GM18508 (cell line): ENCODE measurements around the gene AKAP12.
"Not testable (repeated sequence)": the region's sequence is repeated elsewhere in the genome, so short reads cannot be mapped to it uniquely, and the experiment has no call there.

Experiments used
- ATAC-seq: cut with Tn5 transposase; IDR thresholded peaks from one replicate; pipeline ENCODE4 v1.9.1; 2021; ENCODE audit warnings: moderate number of reproducible peaks; ENCODE audit not compliant: insufficient read depth, unreplicated experiment

Gene AKAP12

GRCh38 chr6:151375833-151376232, 136.1 kb downstream of the AKAP12 start:
- no peak for ATAC-seq

DNA sequence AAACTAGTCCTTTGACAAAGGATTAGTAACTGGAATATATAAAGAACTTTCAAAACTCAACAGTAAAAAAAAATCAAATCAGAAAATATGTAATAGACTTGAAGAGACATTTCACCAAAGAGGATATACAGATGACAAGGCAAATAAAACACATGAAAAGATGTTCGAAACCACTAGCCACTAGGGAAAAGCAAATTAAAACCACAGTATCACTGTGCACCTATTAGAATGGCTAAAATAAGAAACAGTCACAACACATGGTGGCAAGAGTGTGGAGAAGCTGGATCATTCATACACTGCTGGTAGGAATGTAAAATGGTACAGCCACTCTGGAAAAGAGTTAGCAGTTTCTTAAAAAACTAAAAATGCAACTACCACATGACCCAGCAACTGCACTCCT, 136.7 kb downstream of the AKAP12 start:
- no peak for ATAC-seq

DNA sequence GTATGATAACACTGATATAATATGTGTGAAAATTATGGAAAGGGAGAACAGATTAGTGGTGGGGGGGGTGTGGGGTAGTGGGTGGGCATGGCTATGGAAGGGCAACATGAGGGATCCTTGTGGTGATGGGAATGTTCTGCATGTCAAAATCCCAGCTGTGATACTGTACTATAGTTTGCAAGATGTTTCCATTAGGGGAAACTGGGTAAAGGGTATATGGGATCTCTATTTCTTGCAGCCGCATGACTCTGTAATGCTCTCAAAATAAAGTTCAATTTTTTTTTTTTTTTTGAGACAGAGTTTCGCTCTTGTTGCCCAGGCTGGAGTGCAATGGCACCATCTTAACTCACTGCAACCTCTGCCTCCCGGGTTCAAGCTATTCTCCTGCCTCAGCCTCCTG, 137.3 kb downstream of the AKAP12 start:
- ATAC-seq = no peak

- ATAC-seq = no peak
These were observed 140.4 kb downstream of the AKAP12 start for GRCh38 chr6:151379933-151380847.

GRCh38 chr6:151380848-151381205, 141.1 kb downstream of the AKAP12 start:
- ATAC-seq = no peak

- no peak for ATAC-seq
These were observed 142.0 kb downstream of the AKAP12 start for GRCh38 chr6:151381722-151382121.

DNA sequence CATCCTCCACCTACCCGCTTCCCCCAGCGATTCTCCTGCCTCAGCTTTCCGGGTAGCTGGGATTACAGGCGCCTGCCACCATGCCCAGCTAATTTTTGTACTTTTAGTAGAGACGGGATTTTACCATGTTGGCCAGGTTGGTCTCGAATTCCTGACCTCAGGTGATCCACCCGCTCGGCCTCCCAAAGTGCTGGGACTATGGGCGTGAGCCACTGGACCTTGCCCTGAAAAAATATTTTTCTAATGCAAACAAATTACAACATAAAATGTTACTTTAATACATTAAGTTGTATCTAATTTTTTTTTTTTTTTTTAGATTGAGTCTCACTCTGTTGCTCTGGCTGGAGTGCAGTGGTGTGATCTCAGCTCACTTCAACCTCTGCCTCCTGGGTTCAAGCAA, 142.9 kb downstream of the AKAP12 start:
- not testable (repeated sequence) for ATAC-seq

DNA sequence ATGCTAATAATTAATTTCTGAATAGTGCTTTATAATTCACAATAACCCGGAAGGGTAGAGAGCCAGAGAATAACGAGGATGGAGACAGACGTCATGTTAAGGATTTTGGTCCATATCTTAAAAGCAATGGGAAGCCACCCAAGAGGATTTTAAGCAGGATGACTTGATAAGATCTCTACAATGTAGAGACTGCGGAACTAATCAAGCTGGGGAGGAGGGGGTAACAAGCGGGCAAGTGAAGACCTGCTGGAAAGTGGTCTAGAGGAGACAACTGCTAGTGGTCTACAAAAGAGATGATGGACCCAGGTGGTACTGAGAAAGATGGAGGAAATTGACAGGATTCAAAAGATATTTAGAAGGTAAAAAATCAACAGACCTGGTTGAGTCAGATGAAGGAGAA, 144.4 kb downstream of the AKAP12 start:
- no peak for ATAC-seq

- no peak for ATAC-seq
These were observed 145.4 kb downstream of the AKAP12 start for GRCh38 chr6:151385177-151385576.

- no peak for ATAC-seq
These were observed 147.6 kb downstream of the AKAP12 start for GRCh38 chr6:151387175-151387970.

GRCh38 chr6:151388236-151388635, 148.5 kb downstream of the AKAP12 start:
- no peak for ATAC-seq

- no peak for ATAC-seq
These were observed 149.3 kb downstream of the AKAP12 start for GRCh38 chr6:151388997-151389617.

- peak; percentile 35 for ATAC-seq
These were observed 150.0 kb downstream of the AKAP12 start for GRCh38 chr6:151389618-151390275.

- ATAC-seq = peak; percentile 69
These were observed 150.6 kb downstream of the AKAP12 start for GRCh38 chr6:151390276-151390850.

DNA sequence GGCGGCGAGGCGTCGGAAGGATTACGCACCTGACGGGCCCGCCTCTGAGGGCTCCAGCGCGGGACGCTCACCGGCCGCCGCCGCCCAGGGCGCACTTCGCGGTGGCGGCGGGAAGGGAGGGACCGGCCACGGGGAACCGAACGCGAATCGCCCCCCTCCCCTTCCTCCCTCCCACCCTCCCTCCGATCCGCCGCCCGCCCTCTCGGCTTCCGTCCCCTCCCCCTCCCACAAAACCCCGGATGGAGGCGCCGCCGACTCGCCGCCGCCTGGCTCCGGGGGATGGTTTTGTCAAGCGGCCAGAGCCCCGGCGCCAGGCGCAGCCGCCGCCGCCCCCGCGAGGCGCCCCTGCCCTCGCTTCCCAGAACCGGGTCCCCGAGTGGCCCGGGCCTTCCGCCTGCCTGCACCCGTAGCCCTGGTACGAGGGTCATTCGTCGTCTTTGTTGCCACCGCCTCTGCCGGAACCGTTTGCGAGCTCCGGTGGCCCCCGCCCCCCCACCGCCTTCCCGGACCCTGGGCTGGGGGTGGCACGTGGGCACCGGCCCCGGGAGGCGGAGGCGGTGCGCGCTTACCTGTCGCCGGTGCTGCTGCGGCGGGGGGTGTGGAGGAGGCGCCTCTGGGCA, 151.2 kb downstream of the AKAP12 start:
- ATAC-seq = no peak

- ATAC-seq = no peak
These were observed 152.0 kb downstream of the AKAP12 start, which contains the start of gene ZBTB2 for GRCh38 chr6:151391471-151392413. TSS of gene ZBTB2 (minus strand) at chr6:151391559. CDS start at chr6:151373637, 17,922 bp downstream.

GRCh38 chr6:151392427-151392826, 152.7 kb downstream of the AKAP12 start:
- no peak for ATAC-seq

DNA sequence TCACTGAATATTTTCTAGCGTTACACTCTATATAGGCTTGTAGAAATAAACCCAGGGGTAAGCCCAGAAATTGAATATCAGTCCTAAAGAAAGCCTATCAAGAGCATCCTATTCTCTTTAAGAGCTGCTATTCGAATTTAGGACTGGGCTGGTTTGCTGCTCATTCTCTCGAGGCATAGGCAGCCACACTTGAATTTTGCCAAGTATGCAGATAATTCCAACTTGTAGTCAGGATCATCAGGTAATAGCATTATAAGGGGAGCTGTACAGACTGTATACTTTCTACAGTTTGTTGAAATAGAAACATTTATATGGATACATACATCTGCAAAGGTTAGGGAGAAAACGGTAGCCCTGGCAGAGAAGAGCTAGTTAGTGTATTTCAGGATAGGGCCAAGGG, 153.6 kb downstream of the AKAP12 start:
- no peak for ATAC-seq
